ENCODE results near the gene CELA1.

Gene CELA1

GRCh38 chr12:51351913-51352532 lies 5.5 kb upstream of the CELA1 start:
- TF ChIP-seq CTCF (conservative IDR thresholded peaks at IDR 0.05): peak; percentile 72
- no peak overlapping the region for H3K27ac ChIP-seq

GRCh38 chr12:51349026-51349425 lies 2.5 kb upstream of the CELA1 start:
- TF ChIP-seq CTCF (conservative IDR thresholded peaks at IDR 0.05): no peak
- H3K27ac ChIP-seq: no peak overlapping the region

GRCh38 chr12:51348116-51348515 lies 1.6 kb upstream of the CELA1 start:
- no peak for TF ChIP-seq CTCF (conservative IDR thresholded peaks at IDR 0.05)

GRCh38 chr12:51345681-51346080 lies 798 bp downstream of the CELA1 start:
- no peak overlapping the region for H3K27ac ChIP-seq
- no peak for TF ChIP-seq CTCF (conservative IDR thresholded peaks at IDR 0.05)

More at GRCh38 chr12:51348116-51348515, 1.6 kb upstream of the CELA1 start:
- H3K27ac ChIP-seq: no peak overlapping the region

- no peak for TF ChIP-seq CTCF (conservative IDR thresholded peaks at IDR 0.05)
- H3K27ac ChIP-seq: no peak overlapping the region
These were observed 3.3 kb downstream of the CELA1 start for GRCh38 chr12:51343201-51343600.

GRCh38 chr12:51342416-51342815 lies 4.1 kb downstream of the CELA1 start:
- no peak overlapping the region for H3K27ac ChIP-seq
- TF ChIP-seq CTCF (conservative IDR thresholded peaks at IDR 0.05): no peak

- TF ChIP-seq CTCF (conservative IDR thresholded peaks at IDR 0.05): peak; percentile 97
- peak overlapping the region; percentile 34; the same call in 1 of the 2 replicates for H3K27ac ChIP-seq
These were observed 5.0 kb downstream of the CELA1 start for GRCh38 chr12:51341251-51342007.

All from VCaP (cell line).